Retina (tissue), 1 donor: ENCODE results near the gene CRAT.

Experiments used
- DNase-seq: peaks from one replicate; pipeline ENCODE4 v3.0.0-alpha.2; 2016

CRAT gene

GRCh38 chr9:129059796-129060785 lies 50.5 kb downstream of the CRAT start:
- DNase-seq, result no peak

- no peak for DNase-seq
Measured at GRCh38 chr9:129058965-129059795, 51.4 kb downstream of the CRAT start.

- DNase-seq, result no peak
Measured at GRCh38 chr9:129054163-129054851, 56.3 kb downstream of the CRAT start.

GRCh38 chr9:129053020-129053419 lies 57.6 kb downstream of the CRAT start:
- no peak for DNase-seq

GRCh38 chr9:129052592-129052991 lies 58.0 kb downstream of the CRAT start:
- no peak for DNase-seq
